Measurements from ENCODE around the gene CEACAM21. TPM values are rescaled to one million over a fixed set of nuclear protein-coding genes. Genes with fewer than 3 reads are reported as not detected.
A peak's percentile ranks its signal among the peaks of the same experiment; 100 is the strongest.

Gene CEACAM21
- total RNA-seq, 2 experiments from 2014 or later = 30.7 to 34.9 TPM

DNA sequence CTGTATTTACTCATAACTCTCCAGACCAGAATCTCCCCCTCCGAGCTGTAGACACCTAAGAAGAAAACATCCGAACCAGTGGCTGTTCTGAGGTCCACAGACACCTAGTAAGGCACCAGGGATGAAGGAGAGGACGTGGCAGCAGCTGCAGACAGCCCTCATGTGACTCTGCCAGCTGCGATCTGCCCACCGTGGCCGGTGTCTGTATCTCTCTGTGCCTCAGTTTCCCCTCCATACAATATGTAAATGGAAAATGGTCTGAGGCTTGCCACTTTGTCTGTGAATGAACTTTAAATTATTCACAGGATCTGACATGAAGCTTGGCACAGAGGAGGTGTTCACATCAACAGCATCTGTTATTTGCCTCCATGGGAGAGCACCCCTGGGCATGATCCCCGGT lies 48.5 kb downstream of the CEACAM21 start:
- CTCF ChIA-PET = no interaction called here
- H3K4me3 ChIP-seq (ENCODE audit: low read length) = no peak overlapping the region

DNA sequence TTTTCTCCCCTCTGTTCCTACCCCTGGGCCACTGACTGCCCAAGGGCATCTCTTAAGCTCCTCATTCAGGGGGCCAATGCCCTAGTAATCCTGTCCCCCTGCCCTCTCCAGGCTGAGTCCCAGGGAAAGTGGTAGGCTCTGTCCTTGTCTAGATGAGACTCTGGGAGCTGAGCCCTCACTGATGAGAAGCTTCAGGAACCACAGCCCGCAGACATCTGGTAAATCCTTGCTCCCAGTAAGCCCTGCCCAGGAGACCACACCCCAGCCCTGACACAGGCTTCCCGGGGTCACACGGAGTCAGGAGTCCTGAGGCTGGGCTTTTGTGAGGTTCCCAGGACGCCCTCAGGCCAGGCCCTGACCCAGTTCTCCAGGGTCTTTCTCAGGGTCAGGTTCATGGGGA lies 49.0 kb downstream of the CEACAM21 start:
- Mint-ChIP-seq H3K9me3 (no peaks in the 10 kb centered on the region), H3K27ac (no peak overlapping the region), H3K4me1 (ENCODE audit: low read depth) (no peaks in the 10 kb centered on the region), H3K27me3 (peaks cover 24% of the 10 kb centered on the region), H3K36me3 (ENCODE audit: low read depth) (no peaks in the 10 kb centered on the region), H3K4me3 (no peak overlapping the region)
- ATAC-seq (ENCODE audit: poor library complexity) = no peak
- no peaks in the 10 kb centered on the region for H3K9me3 ChIP-seq (ENCODE audit: control insufficient read depth in 1 of 2, insufficient read depth in 1 of 2, low read length in 2 of 2)
- DNase-seq = no peak
- POLR2A ChIA-PET = no interaction called here
- H3K27me3 ChIP-seq (ENCODE audit: control insufficient read depth in 1 of 2, insufficient read depth in 2 of 2, low read length in 2 of 2) = peaks cover 16 to 18% of the 10 kb centered on the region in 2 experiments
- no peaks in the 10 kb centered on the region for H3K4me1 ChIP-seq (ENCODE audit: insufficient read depth, low read length)
- H3K27ac ChIP-seq (ENCODE audit: low read depth in 1 of 2, low read length in 2 of 2) = no peak overlapping the region
- TF ChIP-seq CTCF (IDR thresholded peaks at IDR 0.05) = no peak
- CTCF ChIA-PET = no interaction called here
- intact Hi-C loops (cut with DNase I, micrococcal nuclease) = no loop called here
- H3K36me3 ChIP-seq (ENCODE audit: insufficient read depth, low read length) = no peaks in the 10 kb centered on the region
- H3K4me3 ChIP-seq (ENCODE audit: low read length) = no peak overlapping the region

More for the DNA sequence above, 48.5 kb downstream of the CEACAM21 start:
- H3K36me3 ChIP-seq (ENCODE audit: insufficient read depth, low read length) = no peaks in the 10 kb centered on the region
- Mint-ChIP-seq H3K9me3 (no peaks in the 10 kb centered on the region), H3K27me3 (peaks cover 24% of the 10 kb centered on the region), H3K36me3 (ENCODE audit: low read depth) (no peaks in the 10 kb centered on the region), H3K27ac (no peak overlapping the region), H3K4me3 (no peak overlapping the region), H3K4me1 (ENCODE audit: low read depth) (no peaks in the 10 kb centered on the region)
- intact Hi-C loops (cut with DNase I, micrococcal nuclease) = no loop called here
- POLR2A ChIA-PET = no interaction called here
- ATAC-seq (ENCODE audit: poor library complexity) (no peak), DNase-seq (no peak)
- H3K27ac ChIP-seq (ENCODE audit: low read depth in 1 of 2, low read length in 2 of 2) = no peak overlapping the region
- H3K9me3 ChIP-seq (ENCODE audit: control insufficient read depth in 1 of 2, insufficient read depth in 1 of 2, low read length in 2 of 2) = no peaks in the 10 kb centered on the region
- no peaks in the 10 kb centered on the region for H3K4me1 ChIP-seq (ENCODE audit: insufficient read depth, low read length)
- H3K27me3 ChIP-seq (ENCODE audit: control insufficient read depth in 1 of 2, insufficient read depth in 2 of 2, low read length in 2 of 2) = peaks cover 16 to 18% of the 10 kb centered on the region in 2 experiments
- TF ChIP-seq CTCF (IDR thresholded peaks at IDR 0.05) = no peak

GRCh38 chr19:41626278-41626677 lies 50.3 kb downstream of the CEACAM21 start:
- Mint-ChIP-seq H3K9me3 (peaks cover 5% of the 10 kb centered on the region), H3K36me3 (ENCODE audit: low read depth) (no peaks in the 10 kb centered on the region), H3K4me3 (no peak overlapping the region), H3K27me3 (peaks cover 30% of the 10 kb centered on the region), H3K27ac (no peak overlapping the region), H3K4me1 (ENCODE audit: low read depth) (no peaks in the 10 kb centered on the region)
- no peak for TF ChIP-seq CTCF (IDR thresholded peaks at IDR 0.05)
- no peak for DNase-seq
- Histone ChIP-seq H3K4me3 (ENCODE audit: low read length) (peak overlapping the region; percentile 38), H3K4me1 (ENCODE audit: insufficient read depth, low read length) (no peaks in the 10 kb centered on the region), H3K9me3 (ENCODE audit: control insufficient read depth in 1 of 2, insufficient read depth in 1 of 2, low read length in 2 of 2) (peaks cover 0 to 6% of the 10 kb centered on the region in 2 experiments), H3K36me3 (ENCODE audit: insufficient read depth, low read length) (no peaks in the 10 kb centered on the region), H3K27ac (ENCODE audit: low read depth in 1 of 2, low read length in 2 of 2) (no peak overlapping the region), H3K27me3 (ENCODE audit: control insufficient read depth in 1 of 2, insufficient read depth in 2 of 2, low read length in 2 of 2) (peaks cover 16 to 18% of the 10 kb centered on the region in 2 experiments)
- no peak for ATAC-seq (ENCODE audit: poor library complexity)
- ChIA-PET CTCF (no interaction called here), POLR2A (no interaction called here)
- intact Hi-C loops (cut with DNase I, micrococcal nuclease) = no loop called here

Measured in CD4-positive, alpha-beta T cell (primary cell).